Stomach (tissue), 4 donors: Measurements from ENCODE around the gene ATP6V1B1.

Experiments used
- CTCF ChIP-seq, 7 experiments: fragments of 450-650 bp in 4 of 7; fragments of 200-600 bp in 3 of 7; sonication (generic) in 3 of 7; IDR thresholded peaks; one replicate each; pipeline ENCODE4 v1.5.1; 2016 to 2019; ENCODE audit warnings: antibody characterized with exemption in 7 of 7, control low read depth in 2 of 7, mild to moderate bottlenecking in 1 of 7
- POLR2A ChIP-seq, 4 donors: fragments of 450-650 bp; IDR thresholded peaks; one replicate each; pipeline ENCODE4 v1.6.1; 2016; ENCODE audit warnings: antibody characterized with exemption in 4 of 4, control low read depth in 2 of 4, mild to moderate bottlenecking in 1 of 4, moderate library complexity in 1 of 4
- POLR2AphosphoS5 ChIP-seq, 3 donors: sonication (generic); formaldehyde crosslinking; IDR thresholded peaks; one replicate each; pipeline ENCODE4 v1.6.1; 2016; ENCODE audit warnings: antibody characterized with exemption in 3 of 3

- TF ChIP-seq CTCF (IDR thresholded peaks at IDR 0.05) (no peak), POLR2A (IDR thresholded peaks at IDR 0.05) (no peak), POLR2AphosphoS5 (IDR thresholded peaks at IDR 0.05) (no peak)
Measured at GRCh38 chr2:70896765-70897202, 38.9 kb upstream of the ATP6V1B1 start.
